HepG2 (cell line): ENCODE results near the gene CPT1C.

Experiments
- ARID4A ChIP-seq: sonication (generic); formaldehyde crosslinking; IDR thresholded peaks from 2 replicates; pipeline ENCODE4 v1.5.0; 2020; ENCODE audit warnings: mild to moderate bottlenecking, missing genetic modification reagents, borderline replicate concordance
- BCLAF1 ChIP-seq: fragments of 450-650 bp; IDR thresholded peaks from 2 replicates; pipeline ENCODE4 v1.6.1; 2017; ENCODE audit warnings: mild to moderate bottlenecking
- CTCF ChIP-seq: sonication (generic); formaldehyde crosslinking; IDR thresholded peaks from 2 replicates; pipeline ENCODE4 v1.5.0; 2020; ENCODE audit warnings: mild to moderate bottlenecking, missing genetic modification reagents, moderate library complexity
- EZH2 ChIP-seq: conservative IDR thresholded peaks from 2 replicates; pipeline ENCODE4 v1.6.1; 2012; ENCODE audit warnings: mild to moderate bottlenecking, low read depth, low read length, moderate library complexity
- HINFP ChIP-seq: sonication (generic); formaldehyde crosslinking; IDR thresholded peaks from 2 replicates; pipeline ENCODE4 v1.4.0; 2020; ENCODE audit warnings: low read depth, mild to moderate bottlenecking, missing genetic modification reagents
- PATZ1 ChIP-seq: sonication (generic); formaldehyde crosslinking; IDR thresholded peaks from 2 replicates; pipeline ENCODE4 v1.4.0; 2020; ENCODE audit warnings: missing genetic modification reagents
- POLR2AphosphoS2 ChIP-seq: IDR thresholded peaks from 2 replicates; pipeline ENCODE4 v1.6.1; 2011; ENCODE audit warnings: low read depth, low read length, improper control_type of control experiment
- RERE ChIP-seq: IDR thresholded peaks from 2 replicates; pipeline ENCODE4 v1.6.1; 2016; ENCODE audit warnings: low read depth, missing genetic modification reagents, missing compliant biosample characterization
- RFX1 ChIP-seq: fragments of 450-650 bp; IDR thresholded peaks from 2 replicates; pipeline ENCODE4 v1.6.1; 2017
- ZNF549 ChIP-seq: sonication (generic); formaldehyde crosslinking; IDR thresholded peaks from 2 replicates; pipeline ENCODE4 v1.5.0; 2020; ENCODE audit warnings: missing genetic modification reagents
- ZNF552 ChIP-seq: sonication (generic); formaldehyde crosslinking; IDR thresholded peaks from 2 replicates; pipeline ENCODE4 v1.9.0; 2022; ENCODE audit warnings: missing genetic modification reagents, mild to moderate bottlenecking, borderline replicate concordance
- ZNF672 ChIP-seq: sonication (generic); formaldehyde crosslinking; IDR thresholded peaks from 2 replicates; pipeline ENCODE4 v1.8.1; 2022; ENCODE audit warnings: missing genetic modification reagents

GRCh38 chr19:49663224-49663623, 27.7 kb upstream of the CPT1C start:
- TF ChIP-seq HINFP (CRISPR knock-in tag) (no peak), ZNF552 (CRISPR knock-in tag) (no peak), RERE (CRISPR knock-in tag) (no peak), CTCF (no peak), POLR2AphosphoS2 (no peak), ZNF672 (no peak), ARID4A (no peak), EZH2 (no peak), BCLAF1 (no peak), ZNF549 (CRISPR knock-in tag) (no peak), PATZ1 (CRISPR knock-in tag) (no peak), RFX1 (no peak)
